Endothelial cell of umbilical vein (primary cell): ENCODE results near the gene ETS1.

ENCODE experiments used
- CTCF ChIP-seq, 2 donors: IDR thresholded peaks; 1 replicate in 1 of 2; 2 replicates in 1 of 2; pipeline ENCODE4 v1.5.1; 2011; ENCODE audit warnings: low read length in 2 of 2, mild to moderate bottlenecking in 2 of 2, moderate library complexity in 2 of 2, control low read depth in 1 of 2, inconsistent platforms in 1 of 2, low read depth in 1 of 2; ENCODE audit not compliant: insufficient read depth in 1 of 2; ENCODE audit errors: extremely low read depth in 1 of 2
- POLR2A ChIP-seq: IDR thresholded peaks from 2 replicates; pipeline ENCODE4 v1.6.1; 2012; ENCODE audit warnings: low read depth, mild to moderate bottlenecking, control low read depth, low read length
- POLR2AphosphoS5 ChIP-seq: IDR thresholded peaks from 2 replicates; pipeline ENCODE4 v1.6.1; 2012; ENCODE audit warnings: low read depth, mild to moderate bottlenecking, control low read depth, low read length, moderate library complexity; ENCODE audit not compliant: insufficient read depth

- no peak for TF ChIP-seq CTCF (IDR thresholded peaks at IDR 0.05; ENCODE audit: extremely low read depth in 1 of 2, insufficient read depth in 1 of 2, low read depth in 1 of 2, low read length in 2 of 2)
- TF ChIP-seq POLR2AphosphoS5, result no peak
- TF ChIP-seq POLR2A, result no peak
Measured at GRCh38 chr11:128620309-128621100, 33.1 kb upstream of the ETS1 start.
